GM18519 (cell line): ENCODE measurements around the gene TEKT2.

Source experiments
- ATAC-seq: cut with Tn5 transposase; IDR thresholded peaks from one replicate; pipeline ENCODE4 v1.9.1; 2021; ENCODE audit warnings: mild to moderate bottlenecking, moderate library complexity; ENCODE audit not compliant: unreplicated experiment, low FRiP score

The TEKT2 gene, protein sequence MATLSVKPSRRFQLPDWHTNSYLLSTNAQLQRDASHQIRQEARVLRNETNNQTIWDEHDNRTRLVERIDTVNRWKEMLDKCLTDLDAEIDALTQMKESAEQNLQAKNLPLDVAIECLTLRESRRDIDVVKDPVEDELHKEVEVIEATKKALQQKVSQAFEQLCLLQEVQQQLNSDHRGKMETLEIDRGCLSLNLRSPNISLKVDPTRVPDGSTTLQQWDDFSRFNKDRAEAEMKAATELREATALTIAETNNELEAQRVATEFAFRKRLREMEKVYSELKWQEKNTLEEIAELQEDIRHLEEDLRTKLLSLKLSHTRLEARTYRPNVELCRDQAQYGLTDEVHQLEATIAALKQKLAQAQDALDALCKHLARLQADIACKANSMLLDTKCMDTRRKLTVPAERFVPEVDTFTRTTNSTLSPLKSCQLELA

DNA sequence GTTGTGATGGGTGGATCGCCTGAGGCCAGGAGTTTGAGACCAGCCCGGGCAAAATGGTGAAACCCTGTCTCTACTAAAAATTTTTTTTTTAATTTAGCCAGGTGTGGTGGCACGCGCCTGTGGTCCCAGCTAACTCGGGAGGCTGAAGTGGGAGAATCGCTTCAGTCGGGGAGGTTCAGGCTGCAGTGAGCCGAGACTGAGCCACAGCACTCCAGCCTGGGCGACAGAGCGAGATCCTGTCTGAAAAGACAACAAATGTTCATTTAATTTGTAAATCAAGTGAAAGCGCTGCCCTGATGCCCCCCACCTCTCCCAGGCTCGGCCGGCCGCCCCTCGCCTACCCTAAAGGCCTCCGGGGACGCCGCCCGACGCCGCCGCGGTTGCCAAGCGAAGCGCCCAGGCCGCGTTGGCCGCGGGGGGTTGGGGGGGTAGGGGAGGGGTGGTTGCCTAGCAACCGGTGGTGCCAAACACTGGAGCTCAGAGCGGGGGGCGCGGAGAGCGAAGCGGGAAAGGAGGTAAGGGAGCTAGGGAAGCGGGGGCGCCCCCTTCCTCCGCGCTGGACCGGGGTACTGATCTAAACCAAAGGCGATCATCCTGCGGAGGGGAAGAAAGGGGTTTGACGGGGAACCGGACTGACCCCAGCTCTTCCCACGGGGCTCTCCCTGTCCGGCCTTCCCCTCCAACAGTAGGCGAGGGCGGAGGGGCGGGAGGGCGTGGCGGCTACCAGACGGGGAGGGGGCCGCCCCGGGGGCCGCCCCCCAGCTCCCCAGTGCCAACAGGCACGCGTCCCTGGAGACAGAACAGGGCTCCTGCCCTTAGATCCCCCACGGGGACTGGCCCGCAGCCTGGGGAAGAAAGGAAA is at the start of gene TEKT2:
Gene TEKT2, plus strand, starts transcription at position 460 of the 862 bp plus-strand sequence. CDS start 828 bp downstream, outside the sequence.
- ATAC-seq = no peak

DNA sequence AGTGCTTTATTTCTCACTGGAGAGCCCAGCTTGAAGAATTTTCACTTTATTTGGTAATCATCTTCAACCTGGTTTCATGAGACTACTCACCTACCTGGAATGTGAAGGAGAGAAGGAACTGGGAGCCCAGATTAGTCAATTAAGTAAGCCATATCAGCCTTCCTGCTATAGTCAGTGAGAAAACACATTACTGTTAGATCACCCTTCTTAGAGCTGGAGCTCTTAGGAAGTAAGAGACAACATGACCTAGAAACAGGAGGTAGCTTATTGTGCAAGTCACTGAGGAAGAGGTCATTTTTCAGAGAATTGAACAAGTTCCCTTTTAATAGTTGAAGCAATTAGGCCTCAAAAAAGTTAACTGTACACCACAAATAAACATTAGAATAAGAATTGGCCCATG is 49.2 kb upstream of the TEKT2 start:
- no peak for ATAC-seq

DNA sequence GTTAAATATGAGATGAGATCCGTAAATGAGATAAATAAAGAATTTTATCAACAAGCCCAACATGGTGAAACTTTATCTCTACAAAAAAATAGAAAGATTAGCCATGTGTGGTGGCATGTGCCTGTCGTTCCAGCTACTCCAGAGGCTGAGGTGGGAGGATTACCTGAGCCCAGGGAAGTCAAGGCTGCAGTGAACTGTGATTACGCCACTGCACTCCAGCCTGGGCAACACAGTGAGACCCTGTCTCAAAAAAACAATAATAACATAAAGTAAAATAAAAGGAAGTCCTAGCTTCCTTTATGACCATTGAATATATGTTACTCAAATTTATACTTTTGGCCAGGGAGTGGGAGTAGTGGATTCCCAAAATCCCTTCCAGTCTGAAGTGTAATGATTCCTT is 48.7 kb upstream of the TEKT2 start:
- no peak for ATAC-seq

DNA sequence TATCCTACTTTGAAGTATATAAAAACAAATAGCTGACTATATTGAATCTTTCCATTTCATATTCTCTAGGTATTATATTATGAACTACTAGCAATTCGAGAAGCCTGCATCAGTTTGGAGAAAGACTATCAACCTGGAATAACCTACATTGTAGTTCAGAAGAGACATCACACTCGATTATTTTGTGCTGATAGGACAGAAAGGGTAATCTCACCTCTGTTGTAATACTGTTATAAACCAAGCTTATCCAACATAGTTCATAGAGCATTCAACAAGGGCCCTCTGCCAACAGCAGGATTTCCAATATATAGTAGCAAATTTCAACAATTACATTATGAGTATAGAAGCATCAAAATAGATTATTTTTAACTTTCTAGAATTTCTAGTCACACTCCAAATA is 43.7 kb upstream of the TEKT2 start:
- ATAC-seq = no peak

DNA sequence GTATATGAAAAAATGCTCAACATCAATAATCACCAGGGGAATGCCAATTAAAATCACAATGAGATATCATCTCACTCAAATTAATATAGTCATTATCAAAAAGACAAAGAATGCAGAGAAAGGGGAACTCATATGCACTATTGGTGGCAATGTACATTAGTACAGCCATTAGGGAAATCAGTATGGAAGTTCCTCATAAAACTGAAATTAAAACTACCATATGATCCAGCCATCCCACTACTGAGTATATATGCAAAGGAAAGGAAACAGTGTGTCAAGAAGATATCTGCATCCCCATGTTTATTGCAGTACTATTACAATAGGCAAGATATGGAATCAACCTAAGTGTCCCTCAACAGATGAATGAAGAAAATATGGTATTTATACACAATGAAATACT is 32.1 kb upstream of the TEKT2 start:
- no peak for ATAC-seq

DNA sequence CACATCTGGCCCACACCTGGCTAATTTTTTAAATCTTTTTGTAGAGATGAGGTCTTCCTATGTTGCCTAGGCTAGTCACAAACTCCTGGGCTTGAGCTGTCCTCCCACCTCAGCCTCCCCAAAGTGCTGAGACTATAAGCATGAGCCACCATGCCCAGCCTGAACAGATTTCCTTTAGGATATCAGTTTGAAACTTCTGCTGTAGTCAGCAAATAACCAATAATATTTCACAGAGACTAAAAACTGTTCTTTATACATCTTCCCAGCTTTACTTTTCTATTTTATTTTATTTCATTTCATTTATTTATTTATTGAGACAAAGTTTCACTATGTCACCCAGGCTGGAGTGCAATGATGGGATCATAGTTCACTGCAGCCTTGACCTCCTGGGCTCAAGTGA is 29.9 kb upstream of the TEKT2 start:
- ATAC-seq = no peak

DNA sequence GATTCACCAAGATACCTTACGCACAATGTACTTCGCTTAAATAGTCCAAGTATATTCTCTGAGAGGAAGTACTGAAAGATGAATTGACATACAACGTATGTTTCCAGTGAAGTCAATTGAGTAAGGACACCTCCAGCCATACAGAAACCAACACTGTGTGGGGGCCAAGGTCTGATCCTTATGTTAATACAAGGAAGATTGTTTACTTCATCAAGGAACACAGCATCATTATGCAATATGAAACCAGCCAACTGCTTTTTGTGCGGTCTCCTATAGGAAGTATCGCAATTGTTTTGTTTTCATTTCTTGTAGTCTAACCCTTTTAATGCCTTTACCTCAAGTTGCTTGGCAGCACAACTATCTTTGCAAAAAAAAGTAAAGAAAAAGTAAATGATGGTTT is 28.2 kb upstream of the TEKT2 start:
- no peak for ATAC-seq

DNA sequence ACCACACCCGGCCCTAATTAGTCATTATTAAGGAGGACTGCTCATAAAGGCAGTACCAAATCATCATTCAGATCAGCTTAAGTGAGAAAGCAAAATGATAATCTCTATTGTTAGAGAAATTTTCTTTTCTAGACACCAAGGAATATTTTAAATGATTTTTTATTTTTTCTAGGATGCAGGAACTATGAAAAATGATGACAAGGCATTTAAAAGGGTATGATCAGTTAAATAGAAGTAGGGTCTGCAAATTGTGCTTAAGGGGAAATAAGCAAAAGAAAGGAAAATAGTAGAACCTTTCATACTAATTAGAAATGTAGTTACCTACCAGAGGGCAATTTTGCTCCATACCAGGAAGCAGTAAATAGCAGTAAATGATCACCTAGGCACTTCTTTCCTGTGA is 21.6 kb upstream of the TEKT2 start:
- ATAC-seq = no peak

DNA sequence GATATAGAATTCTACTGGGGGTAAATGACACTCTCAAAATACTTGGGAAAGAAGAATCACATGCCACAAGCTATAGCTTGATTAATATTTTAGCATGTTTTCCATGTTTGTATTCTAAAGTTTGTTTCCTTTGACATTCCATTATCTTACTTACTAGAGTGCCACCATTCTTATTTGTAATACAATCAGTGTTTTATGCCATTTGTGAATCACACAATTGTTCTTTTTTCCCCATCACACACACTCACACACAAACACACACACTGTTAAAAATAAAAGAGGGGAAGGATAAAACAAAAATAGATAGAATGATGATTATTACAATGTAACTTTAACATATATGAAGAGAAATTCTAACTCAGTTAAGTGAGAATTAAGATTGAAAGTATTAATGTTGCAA is 16.0 kb upstream of the TEKT2 start:
- ATAC-seq = no peak

DNA sequence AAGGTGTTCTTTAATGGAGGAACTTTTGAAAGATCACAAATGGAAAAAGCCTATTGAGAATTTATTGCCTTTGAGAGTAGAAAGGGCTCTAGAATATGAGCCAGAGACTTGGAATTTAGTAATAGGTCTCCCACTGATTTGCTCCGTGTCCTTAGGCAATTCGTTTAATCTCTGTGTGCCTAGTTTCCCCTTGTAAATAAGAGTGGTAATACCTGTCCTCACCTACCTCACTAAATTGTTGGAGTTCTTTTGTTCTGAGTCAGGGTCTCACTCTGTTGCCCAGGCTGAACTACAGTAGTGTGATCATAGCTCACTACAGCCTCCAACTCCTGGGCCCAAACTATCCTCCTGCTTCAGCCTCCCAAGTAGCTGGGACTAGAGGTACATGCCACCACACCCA is 15.0 kb upstream of the TEKT2 start:
- ATAC-seq = no peak

DNA sequence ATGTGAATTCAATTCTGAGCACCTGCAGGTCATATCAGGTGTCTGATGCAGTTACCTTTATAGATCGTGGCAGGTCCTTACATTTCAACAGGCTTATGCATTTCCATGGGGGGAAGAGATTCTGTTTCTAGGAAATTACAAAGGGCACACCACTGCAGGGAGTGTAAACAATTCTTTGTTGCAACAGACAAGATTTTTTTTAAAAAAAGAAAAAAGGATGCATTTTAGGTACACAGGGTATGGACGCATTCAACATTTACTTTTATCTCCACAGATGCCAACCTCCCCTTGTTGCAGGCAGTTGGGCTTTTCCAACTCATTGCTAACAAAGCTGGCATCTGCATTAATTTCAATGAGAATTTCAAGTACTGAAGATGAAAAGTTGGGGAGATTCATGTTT is 13.5 kb upstream of the TEKT2 start:
- ATAC-seq = no peak

DNA sequence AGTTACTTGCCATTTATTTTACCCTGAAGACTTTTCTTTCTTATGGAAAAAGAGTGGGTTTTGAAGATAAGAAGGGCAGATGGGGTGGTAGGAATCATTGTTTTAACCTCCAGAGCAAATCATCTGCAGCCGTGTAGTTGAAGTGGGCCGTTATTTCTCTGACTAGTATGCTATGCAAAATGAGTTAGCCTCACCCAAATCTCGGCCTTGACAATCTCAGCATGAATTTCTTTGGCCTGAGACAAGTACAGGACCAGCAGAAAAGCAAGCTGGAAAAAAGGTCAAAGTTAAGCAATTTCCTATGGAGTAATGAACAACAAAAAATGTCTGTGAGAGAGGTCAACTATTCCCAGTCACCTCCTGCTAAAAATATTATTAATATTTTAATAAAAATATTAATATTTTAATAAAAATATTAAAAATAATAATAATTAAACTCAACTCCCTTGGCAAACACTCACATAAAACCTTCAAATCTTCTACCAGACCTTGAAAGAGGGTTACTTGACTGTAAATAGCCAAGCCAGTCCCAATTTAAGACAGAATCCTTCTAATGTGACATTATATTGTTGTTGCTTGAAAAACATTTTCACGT is 6.8 kb upstream of the TEKT2 start:
- no peak for ATAC-seq

DNA sequence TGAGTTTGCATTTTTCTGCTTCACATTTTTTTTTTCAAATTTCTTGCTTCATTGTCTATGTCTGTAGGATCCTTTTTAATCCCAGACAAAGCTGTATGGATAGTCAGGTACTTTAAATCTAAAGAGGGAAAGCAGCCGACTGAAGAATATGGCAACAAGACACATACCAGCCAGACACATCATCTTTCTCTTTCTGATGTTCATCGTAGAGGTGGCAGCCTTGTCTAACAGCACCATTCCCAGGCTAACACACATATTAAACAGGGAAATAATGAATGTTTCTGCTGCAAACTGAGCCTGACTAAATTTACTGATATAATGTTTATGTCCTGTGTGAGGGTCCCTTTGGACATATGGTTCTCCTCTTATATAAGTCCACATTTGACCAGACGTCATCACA is 3.7 kb upstream of the TEKT2 start:
- ATAC-seq = no peak

DNA sequence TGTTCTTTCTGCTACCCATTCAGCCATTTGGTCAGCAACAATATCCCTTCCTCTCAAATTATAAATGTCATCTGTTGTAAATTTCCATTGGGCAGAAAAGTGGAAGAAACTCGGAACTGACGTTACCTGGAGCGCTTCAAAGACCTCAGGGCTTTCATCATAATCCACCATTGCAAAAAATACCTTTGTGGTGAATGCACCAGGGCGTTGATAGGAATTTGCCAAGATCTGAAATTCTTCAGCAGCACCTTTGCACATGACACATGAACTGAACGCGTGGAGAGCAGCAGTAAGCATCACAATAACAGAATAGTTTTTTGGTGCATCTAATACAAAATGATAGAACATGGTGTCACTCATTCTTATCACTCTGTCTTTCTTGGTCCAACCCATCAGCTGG is 3.1 kb upstream of the TEKT2 start:
- ATAC-seq = no peak

DNA sequence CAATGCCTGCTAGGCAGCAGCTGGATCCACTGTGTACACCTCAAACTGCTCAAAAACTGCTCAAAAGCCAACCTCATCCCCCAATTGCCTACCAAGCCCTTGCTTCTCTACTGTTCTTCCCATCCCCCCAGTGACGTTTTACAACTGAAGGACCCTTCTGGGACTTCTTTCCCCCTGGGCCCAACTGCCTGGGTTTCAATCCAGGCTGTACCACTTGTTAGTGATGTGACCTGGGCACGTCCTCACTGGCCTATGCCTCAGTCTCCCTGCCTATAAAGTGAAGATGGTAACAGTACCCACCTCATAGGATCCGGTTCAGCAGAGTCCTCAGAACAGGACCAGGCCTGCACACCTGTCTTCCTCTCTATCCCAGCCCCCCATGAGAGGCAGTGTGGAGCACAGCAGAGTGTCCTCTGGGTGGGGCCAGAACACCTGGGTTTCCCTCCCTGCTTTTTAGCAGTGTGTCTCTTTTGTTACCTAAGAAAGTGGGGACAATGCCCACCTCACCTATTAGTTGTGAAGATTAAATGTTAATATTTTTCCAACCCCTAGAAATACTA is 1.9 kb upstream of the TEKT2 start:
- ATAC-seq = no peak

DNA sequence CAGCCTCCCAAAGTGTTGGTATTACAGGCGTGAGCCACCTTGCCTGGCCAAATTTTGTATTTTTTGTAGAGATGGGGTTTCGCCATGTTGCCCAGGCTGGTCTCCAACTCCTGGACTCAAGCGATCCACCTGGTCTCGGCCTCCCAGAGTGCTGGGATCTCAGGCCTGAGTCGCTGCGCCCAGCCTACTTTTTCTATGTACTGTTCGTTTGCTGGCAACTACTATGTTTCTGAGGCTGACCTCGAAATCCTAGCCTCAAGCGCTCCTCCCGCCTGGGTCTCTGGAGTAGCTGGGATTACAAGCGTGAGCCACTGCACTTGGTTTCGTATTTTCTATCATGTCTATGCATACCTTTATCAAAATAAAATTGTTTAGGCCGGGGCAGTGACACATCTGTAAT is 675 bp upstream of the TEKT2 start:
- ATAC-seq = no peak

DNA sequence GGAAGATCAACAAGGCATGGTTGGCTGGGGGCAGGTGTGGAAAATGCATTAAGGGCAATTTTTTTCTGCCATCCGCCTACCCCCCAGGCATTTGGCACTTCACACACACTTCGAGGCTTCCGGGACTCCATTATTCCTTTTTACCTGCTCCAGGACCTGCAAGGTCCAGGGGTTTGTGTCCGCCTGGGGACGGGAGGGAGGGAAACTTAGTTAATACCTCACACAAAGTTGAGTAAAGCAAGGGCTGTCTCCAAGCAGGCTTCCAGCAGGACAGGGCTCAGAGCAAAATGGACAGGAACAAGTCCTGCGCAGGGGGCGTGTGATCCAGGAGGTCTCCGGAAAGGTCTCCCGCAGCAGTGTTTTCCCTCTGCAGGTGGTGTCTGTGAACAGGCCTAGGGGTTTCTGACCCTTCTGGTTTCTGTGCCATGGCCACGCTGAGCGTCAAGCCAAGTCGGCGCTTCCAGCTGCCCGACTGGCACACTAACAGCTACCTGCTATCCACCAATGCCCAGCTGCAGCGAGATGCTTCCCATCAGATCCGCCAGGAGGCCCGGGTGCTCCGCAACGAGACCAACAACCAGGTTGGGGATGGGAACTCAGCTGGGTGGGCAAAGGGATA is 712 bp downstream of the TEKT2 start:
- no peak for ATAC-seq

DNA sequence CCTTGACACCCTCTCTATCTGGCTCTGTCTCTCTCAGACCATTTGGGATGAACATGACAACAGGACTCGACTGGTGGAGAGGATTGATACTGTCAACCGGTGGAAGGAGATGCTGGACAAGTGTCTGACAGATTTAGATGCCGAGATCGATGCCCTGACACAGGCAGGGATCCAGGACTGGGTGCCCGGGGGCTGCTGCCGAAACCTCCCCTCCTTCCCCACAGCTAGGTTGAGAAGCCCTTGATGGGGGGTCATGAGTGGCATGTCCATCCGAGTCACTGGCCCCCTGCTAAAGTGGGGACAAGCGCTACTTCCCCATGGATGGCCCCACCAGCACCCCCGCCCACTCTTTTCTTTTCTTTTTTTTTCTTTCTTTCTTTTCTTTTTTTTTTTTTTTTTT is 1.2 kb downstream of the TEKT2 start:
- no peak for ATAC-seq

DNA sequence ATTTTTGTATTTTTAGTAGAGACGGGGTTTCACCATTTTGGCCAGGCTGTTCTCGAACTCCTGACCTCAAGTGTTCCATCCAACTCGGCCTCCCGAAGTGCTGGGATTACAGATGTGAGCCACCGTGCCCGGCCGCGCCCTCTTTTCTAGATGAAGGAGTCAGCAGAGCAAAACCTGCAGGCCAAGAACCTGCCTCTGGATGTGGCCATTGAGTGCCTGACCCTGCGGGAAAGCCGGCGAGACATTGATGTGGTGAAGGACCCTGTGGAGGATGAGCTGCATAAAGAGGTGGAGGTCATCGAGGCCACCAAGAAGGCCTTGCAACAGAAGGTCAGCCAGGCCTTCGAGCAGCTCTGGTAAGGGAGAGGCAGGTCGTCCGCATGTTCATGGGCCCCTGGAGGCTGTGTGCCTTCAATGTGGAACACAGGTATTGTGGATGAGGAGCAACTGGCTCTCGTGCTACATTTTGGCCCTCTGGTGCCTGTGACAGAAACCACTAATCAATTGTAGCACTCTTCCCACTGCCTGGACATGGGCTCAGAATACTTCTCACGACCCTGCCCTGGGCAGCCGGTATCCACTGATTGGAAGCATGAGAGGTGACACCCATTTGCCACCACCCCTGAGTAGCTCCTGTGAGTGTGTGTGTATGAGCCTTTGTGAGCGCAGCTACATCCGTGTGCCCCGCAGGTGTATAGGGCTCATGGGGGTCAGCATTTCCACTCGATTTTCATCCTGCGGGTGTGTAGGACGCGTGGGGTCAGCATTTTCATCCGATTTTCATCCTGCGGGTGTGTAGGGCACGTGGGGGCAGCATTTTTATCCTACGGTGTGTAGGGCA is 2.0 kb downstream of the TEKT2 start:
- ATAC-seq = no peak
